ENCODE data around the gene PCK2. TPM values are rescaled to one million over a fixed set of nuclear protein-coding genes. Genes with fewer than 3 reads are reported as not detected.
A peak's percentile ranks its signal among the peaks of the same experiment; 100 is the strongest.

PCK2 gene
- total RNA-seq, 4 donors from 2014 or later, result 74.4 to 238 (median 130) TPM

DNA sequence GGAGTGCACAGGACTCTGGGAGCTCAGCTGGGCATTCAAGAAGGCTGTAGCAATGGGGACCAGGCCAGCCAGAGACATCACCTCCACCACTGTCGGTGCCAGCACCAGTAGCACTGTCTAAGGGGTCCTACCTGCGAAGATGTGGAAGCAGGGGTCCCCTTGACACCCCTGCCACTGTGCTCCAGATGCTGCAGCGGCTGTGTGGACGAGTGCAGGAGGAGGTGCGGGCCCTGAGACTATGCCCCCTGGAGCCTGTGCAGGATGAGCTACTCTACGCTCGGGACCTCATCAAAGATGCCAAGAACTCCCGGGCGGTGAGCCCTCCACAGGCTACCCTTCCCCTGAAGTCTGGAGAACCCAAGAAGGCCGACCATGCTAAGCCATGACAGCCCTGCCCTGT, 33.7 kb upstream of the PCK2 start:
- intact Hi-C loops (cut with DNase I; ENCODE audit: low total_unique reads), result loop anchor here (5.0 kb wide), 1 partner anchor 47 kb away; no protein-coding TSS in a partner anchor
- no peak overlapping the region for H3K27ac ChIP-seq
- no peaks in the 10 kb centered on the region for H3K36me3 ChIP-seq
- H3K9me3 ChIP-seq, result no peaks in the 10 kb centered on the region
- in situ Hi-C loops (cut with MboI; ENCODE audit: low pct_ligation_motif_present in 1 of 4, low pct_unique_long_range_greater_than_20kb in 1 of 4, low sequenced_read_pairs in 3 of 4), result no loop called here
- no peaks in the 10 kb centered on the region for H3K27me3 ChIP-seq
- TF ChIP-seq, protein P1, sequence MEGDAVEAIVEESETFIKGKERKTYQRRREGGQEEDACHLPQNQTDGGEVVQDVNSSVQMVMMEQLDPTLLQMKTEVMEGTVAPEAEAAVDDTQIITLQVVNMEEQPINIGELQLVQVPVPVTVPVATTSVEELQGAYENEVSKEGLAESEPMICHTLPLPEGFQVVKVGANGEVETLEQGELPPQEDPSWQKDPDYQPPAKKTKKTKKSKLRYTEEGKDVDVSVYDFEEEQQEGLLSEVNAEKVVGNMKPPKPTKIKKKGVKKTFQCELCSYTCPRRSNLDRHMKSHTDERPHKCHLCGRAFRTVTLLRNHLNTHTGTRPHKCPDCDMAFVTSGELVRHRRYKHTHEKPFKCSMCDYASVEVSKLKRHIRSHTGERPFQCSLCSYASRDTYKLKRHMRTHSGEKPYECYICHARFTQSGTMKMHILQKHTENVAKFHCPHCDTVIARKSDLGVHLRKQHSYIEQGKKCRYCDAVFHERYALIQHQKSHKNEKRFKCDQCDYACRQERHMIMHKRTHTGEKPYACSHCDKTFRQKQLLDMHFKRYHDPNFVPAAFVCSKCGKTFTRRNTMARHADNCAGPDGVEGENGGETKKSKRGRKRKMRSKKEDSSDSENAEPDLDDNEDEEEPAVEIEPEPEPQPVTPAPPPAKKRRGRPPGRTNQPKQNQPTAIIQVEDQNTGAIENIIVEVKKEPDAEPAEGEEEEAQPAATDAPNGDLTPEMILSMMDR (IDR thresholded peaks at IDR 0.05), result no peak
- TF ChIP-seq POLR2AphosphoS5 (IDR thresholded peaks at IDR 0.05) (no peak), POLR2A (IDR thresholded peaks at IDR 0.05) (no peak)
- 85% methylated on average over 10 of the region's 10 CpGs; no CpG with 5 or more reads in 1 of the 2 donors for WGBS, 2 donors (ENCODE audit: low coverage in 1 of 2)
- peaks cover 0 to 19% (median 9%) of the 10 kb centered on the region in 4 donors for H3K4me1 ChIP-seq
- no peak for DNase-seq
- no peak overlapping the region for H3K4me3 ChIP-seq

DNA sequence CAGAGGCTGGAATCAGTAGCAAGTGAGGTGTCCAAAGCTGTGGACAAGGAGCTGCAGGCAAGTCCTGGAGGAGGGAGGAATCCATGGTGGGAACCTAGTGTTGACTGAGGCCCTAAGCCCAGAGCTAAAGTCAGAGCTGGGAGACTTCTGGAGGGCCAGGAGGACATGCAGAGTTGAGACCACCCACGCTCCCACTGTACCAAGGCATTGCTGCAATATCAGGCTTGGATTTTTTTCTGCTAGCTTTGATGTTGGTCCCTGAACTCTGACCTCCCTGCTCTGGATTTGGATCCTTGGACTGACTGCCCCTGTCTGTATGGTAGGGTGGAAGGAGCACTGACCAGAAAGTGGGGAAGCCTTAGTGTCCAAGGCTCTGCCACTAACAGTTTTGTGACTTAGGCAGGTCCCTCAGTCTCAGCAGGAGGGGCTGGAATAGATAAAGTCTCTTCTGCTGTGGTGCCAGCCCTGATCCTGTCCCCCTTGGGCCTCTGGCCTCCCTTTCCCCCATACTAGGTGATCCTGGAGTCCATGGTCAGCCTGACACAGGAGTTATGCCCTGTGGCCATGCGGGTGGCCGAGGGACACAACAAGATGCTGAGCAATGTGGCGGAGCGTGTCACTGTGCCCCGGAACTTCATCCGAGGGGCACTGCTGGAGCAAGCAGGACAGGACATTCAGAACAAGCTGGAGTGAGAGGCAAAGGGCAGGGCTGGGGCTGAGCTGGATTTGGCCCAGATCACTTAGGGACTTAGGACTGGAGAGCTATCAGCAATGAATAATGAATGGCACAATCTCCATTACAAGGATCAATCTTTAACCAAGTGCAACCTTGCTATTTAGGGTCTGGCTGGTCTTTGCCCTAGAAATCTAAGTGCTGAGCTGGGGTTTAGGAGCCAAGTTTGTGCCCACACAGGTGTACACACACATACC, 32.9 kb upstream of the PCK2 start:
- no peaks in the 10 kb centered on the region for H3K36me3 ChIP-seq
- 90 to 91% methylated on average over 4 to 7 of the region's 7 CpGs for WGBS, 2 donors (ENCODE audit: low coverage in 1 of 2)
- H3K4me3 ChIP-seq, result no peak overlapping the region
- no peaks in the 10 kb centered on the region for H3K27me3 ChIP-seq
- intact Hi-C loops (cut with DNase I; ENCODE audit: low total_unique reads) (loop anchor here (5.0 kb wide), 1 partner anchor 46 kb away; no protein-coding TSS in a partner anchor), in situ Hi-C loops (cut with MboI; ENCODE audit: low pct_ligation_motif_present in 1 of 4, low pct_unique_long_range_greater_than_20kb in 1 of 4, low sequenced_read_pairs in 3 of 4) (no loop called here)
- DNase-seq, result peak; percentile 34
- no peak for TF ChIP-seq POLR2A (IDR thresholded peaks at IDR 0.05)
- TF ChIP-seq EP300 (IDR thresholded peaks at IDR 0.05; ENCODE audit: low read depth), result no peak
- TF ChIP-seq, protein P1 (IDR thresholded peaks at IDR 0.05), result no peak
- TF ChIP-seq POLR2AphosphoS5 (IDR thresholded peaks at IDR 0.05), result no peak
- no peaks in the 10 kb centered on the region for H3K9me3 ChIP-seq
- H3K27ac ChIP-seq, result no peak overlapping the region
- H3K4me1 ChIP-seq, result peaks cover 0 to 22% (median 11%) of the 10 kb centered on the region in 4 donors

DNA sequence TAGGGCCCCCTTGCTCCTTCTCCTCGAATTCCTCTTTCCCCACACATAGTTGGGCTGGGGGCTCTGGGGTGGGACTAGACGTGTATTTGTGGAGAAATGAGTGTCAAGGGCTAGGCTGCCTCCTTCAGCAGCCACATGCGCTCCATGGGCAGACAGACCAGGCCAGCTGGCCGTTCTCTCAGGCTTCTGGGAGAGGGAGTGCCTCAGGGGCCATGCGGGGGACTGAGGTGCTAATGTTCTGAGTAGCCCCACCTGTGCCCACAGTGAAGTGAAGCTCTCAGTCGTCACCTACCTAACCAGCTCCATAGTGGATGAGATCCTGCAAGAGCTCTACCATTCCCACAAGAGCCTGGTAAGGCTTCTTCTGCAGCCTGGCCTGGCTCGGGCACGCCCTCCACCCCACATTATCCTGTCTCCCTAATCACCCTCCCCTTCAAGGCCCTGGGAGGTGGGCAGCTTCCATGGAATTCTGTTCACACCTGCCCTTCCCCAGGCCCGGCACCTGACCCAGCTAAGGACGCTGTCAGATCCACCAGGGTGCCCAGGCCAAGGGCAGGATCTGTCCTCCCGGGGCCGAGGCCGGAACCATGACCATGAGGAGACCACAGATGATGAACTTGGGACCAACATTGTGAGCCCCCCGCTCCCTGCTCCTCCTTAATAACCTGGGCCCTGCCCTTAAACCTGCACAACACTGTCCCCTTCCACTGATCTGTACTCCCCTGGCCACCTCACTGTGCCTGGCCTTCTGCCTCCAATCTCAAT, 31.7 kb upstream of the PCK2 start:
- 83% methylated on average over 14 of the region's 14 CpGs; no CpG with 5 or more reads in 1 of the 2 donors for WGBS, 2 donors (ENCODE audit: low coverage in 1 of 2)
- TF ChIP-seq, protein P1 (IDR thresholded peaks at IDR 0.05), result no peak
- TF ChIP-seq EP300 (IDR thresholded peaks at IDR 0.05; ENCODE audit: low read depth), result no peak
- no peak for TF ChIP-seq POLR2AphosphoS5 (IDR thresholded peaks at IDR 0.05)
- no peak for TF ChIP-seq POLR2A (IDR thresholded peaks at IDR 0.05)
- no peak for DNase-seq
- Histone ChIP-seq H3K4me3 (no peak overlapping the region), H3K27ac (no peak overlapping the region), H3K9me3 (no peaks in the 10 kb centered on the region), H3K27me3 (no peaks in the 10 kb centered on the region), H3K36me3 (no peaks in the 10 kb centered on the region), H3K4me1 (peaks cover 5 to 34% (median 17%) of the 10 kb centered on the region in 4 donors)
- in situ Hi-C loops (cut with MboI; ENCODE audit: low pct_ligation_motif_present in 1 of 4, low pct_unique_long_range_greater_than_20kb in 1 of 4, low sequenced_read_pairs in 3 of 4), result no loop called here
- intact Hi-C loops (cut with DNase I; ENCODE audit: low total_unique reads), result loop anchor here (5.0 kb wide), 1 partner anchor 45 kb away; no protein-coding TSS in a partner anchor

All from transverse colon (tissue), 4 donors.